GM23338 (cell line): ENCODE data around the gene ZNF74.
"Not testable (repeated sequence)": the region's sequence is repeated elsewhere in the genome, so short reads cannot be mapped to it uniquely, and the experiment has no call there.

ENCODE experiments used
- CREB1 ChIP-seq: fragments of 250-450 bp; sonication (Bioruptor Pico); IDR thresholded peaks from 2 replicates; pipeline ENCODE4 v1.5.0; 2020; ENCODE audit warnings: low read depth, mild to moderate bottlenecking, moderate library complexity
- CTCF ChIP-seq, 2 experiments: fragments of 200-600 bp in 1 of 2; sonication (generic) in 1 of 2; conservative IDR thresholded peaks; 2 replicates each; pipeline versions ENCODE4 v1.5.1 to v1.6.1; 2016 to 2017; ENCODE audit warnings: antibody characterized with exemption in 2 of 2, low read depth in 2 of 2, mild to moderate bottlenecking in 2 of 2, moderate library complexity in 1 of 2
- ETS1 ChIP-seq: IDR thresholded peaks from 2 replicates; pipeline ENCODE4 v1.6.1; 2016; ENCODE audit warnings: antibody characterized with exemption
- EZH2 ChIP-seq: fragments of 200-600 bp; sonication (generic); IDR thresholded peaks from one replicate; pipeline ENCODE4 v1.8.0; 2017; ENCODE audit warnings: antibody characterized with exemption, mild to moderate bottlenecking, low read depth; ENCODE audit not compliant: unreplicated experiment
- EZH2phosphoT487 ChIP-seq: fragments of 200-600 bp; sonication (generic); IDR thresholded peaks from one replicate; pipeline ENCODE4 v1.8.1; 2018; ENCODE audit warnings: antibody characterized with exemption; ENCODE audit not compliant: unreplicated experiment
- JUNB ChIP-seq: IDR thresholded peaks from one replicate; pipeline ENCODE4 v1.6.1; 2016; ENCODE audit warnings: antibody characterized with exemption; ENCODE audit not compliant: unreplicated experiment
- NANOG ChIP-seq: IDR thresholded peaks from 2 replicates; pipeline ENCODE4 v1.6.1; 2016; ENCODE audit warnings: antibody characterized with exemption, borderline replicate concordance
- POLR2AphosphoS5 ChIP-seq: IDR thresholded peaks from 2 replicates; pipeline ENCODE4 v1.6.1; 2016; ENCODE audit warnings: antibody characterized with exemption, low read depth
- REST ChIP-seq: IDR thresholded peaks from one replicate; pipeline ENCODE4 v1.6.1; 2018; ENCODE audit warnings: antibody characterized with exemption; ENCODE audit not compliant: unreplicated experiment
- ZNF114 ChIP-seq: fragments of 250-450 bp; sonication (Bioruptor Pico); IDR thresholded peaks from 2 replicates; pipeline ENCODE4 v1.5.0; 2020; ENCODE audit warnings: mild to moderate bottlenecking, moderate library complexity
- ZNF331 ChIP-seq: fragments of 250-450 bp; sonication (Bioruptor Pico); IDR thresholded peaks from 2 replicates; pipeline ENCODE4 v1.5.0; 2020; ENCODE audit warnings: low read depth, mild to moderate bottlenecking, moderate library complexity
- ZNF462 ChIP-seq: fragments of 250-450 bp; sonication (Bioruptor Pico); IDR thresholded peaks from 2 replicates; pipeline ENCODE4 v1.5.0; 2020; ENCODE audit warnings: mild to moderate bottlenecking, moderate library complexity

GRCh38 chr22:20392365-20392881, 1.5 kb upstream of the ZNF74 start:
- not testable (repeated sequence) for TF ChIP-seq POLR2AphosphoS5; ZNF462 (CRISPR knock-in tag); CTCF (conservative IDR thresholded peaks at IDR 0.05; ENCODE audit: low read depth in 2 of 2); EZH2phosphoT487; EZH2; ZNF331 (CRISPR knock-in tag); ETS1; CREB1 (CRISPR knock-in tag); REST; NANOG; ZNF114 (CRISPR knock-in tag); JUNB
